ENCODE data around the gene LDLRAP1.

GRCh38 chr1:25616095-25616986, 72.9 kb downstream of the LDLRAP1 start, which contains the start of gene MAN1C1:
- TF ChIP-seq CTCF (conservative IDR thresholded peaks at IDR 0.05; ENCODE audit: low read length) (peak; percentile 20; the same call in 1 of the 2 replicates), EZH2phosphoT487 (IDR thresholded peaks at IDR 0.05; ENCODE audit: borderline replicate concordance) (no peak)
